ENCODE measurements around the gene WDR46.
A peak's percentile ranks its signal among the peaks of the same experiment; 100 is the strongest.

WDR46 gene

DNA sequence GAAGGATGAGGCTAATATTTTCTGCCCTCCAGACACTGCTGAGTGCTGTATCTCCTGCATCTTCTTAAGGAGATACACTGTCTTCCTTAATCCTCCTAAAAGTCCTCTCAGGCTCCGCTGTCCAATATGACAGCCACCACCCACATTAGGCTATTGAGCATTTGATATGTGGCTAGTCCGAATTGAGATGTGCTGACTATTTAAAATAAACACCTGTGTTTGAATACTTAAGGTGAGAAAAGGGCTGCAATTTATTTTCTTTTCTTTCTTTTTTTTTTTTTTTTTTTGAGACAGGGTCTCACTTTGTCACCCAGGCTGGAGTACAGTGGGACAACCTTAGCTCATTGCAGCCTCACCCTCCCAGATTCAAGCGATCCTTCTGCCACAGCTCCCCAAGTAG, 12.8 kb upstream of the WDR46 start:
- no peak for DNase-seq (ENCODE audit: low read depth)
- H3K4me3 ChIP-seq (ENCODE audit: control insufficient read depth, low read depth, low read length), result no peak overlapping the region
- TF ChIP-seq, protein P1, sequence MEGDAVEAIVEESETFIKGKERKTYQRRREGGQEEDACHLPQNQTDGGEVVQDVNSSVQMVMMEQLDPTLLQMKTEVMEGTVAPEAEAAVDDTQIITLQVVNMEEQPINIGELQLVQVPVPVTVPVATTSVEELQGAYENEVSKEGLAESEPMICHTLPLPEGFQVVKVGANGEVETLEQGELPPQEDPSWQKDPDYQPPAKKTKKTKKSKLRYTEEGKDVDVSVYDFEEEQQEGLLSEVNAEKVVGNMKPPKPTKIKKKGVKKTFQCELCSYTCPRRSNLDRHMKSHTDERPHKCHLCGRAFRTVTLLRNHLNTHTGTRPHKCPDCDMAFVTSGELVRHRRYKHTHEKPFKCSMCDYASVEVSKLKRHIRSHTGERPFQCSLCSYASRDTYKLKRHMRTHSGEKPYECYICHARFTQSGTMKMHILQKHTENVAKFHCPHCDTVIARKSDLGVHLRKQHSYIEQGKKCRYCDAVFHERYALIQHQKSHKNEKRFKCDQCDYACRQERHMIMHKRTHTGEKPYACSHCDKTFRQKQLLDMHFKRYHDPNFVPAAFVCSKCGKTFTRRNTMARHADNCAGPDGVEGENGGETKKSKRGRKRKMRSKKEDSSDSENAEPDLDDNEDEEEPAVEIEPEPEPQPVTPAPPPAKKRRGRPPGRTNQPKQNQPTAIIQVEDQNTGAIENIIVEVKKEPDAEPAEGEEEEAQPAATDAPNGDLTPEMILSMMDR (IDR thresholded peaks at IDR 0.05; ENCODE audit: control insufficient read depth, insufficient read depth, low read depth, low read length, missing control alignments), result no peak

DNA sequence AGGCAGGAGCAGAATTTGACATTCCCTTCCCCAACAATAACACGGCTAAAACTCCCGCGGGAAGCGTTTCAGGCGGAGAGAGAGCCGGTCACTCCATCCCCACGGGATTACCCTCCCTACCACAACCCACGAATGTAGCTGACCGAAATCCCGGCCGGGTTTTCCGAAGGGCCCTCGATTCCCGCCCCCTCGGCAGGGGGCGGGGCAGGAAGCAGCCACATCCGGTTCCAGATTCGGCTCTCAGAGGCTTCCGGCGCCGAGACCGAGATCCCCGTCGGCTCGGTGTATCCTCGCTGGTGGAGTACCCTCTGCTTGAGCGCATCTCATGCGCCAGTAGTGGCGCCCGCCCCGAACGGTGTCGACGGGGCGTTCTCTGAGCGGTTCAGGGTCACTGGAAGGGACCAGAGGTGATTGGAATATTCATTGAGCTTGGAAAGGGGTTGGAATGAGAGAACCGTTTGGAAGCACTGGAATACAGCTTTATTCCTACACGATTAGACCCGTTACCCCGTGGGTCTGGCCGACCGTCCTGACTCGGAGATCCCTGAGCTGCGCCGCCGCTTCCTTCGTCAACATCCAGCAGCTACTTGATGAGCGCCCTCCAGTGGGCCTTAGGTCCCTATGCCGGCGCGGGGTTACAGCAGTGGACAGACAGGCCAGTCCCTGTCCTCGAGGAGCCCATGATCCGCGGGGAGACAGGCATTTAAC, 10.4 kb upstream of the WDR46 start:
- DNase-seq (ENCODE audit: low read depth), result peak; percentile 62
- peak overlapping the region; percentile 77 for H3K4me3 ChIP-seq (ENCODE audit: control insufficient read depth, low read depth, low read length)
- TF ChIP-seq, protein P1 (IDR thresholded peaks at IDR 0.05; ENCODE audit: control insufficient read depth, insufficient read depth, low read depth, low read length, missing control alignments), result peak; percentile 84

DNA sequence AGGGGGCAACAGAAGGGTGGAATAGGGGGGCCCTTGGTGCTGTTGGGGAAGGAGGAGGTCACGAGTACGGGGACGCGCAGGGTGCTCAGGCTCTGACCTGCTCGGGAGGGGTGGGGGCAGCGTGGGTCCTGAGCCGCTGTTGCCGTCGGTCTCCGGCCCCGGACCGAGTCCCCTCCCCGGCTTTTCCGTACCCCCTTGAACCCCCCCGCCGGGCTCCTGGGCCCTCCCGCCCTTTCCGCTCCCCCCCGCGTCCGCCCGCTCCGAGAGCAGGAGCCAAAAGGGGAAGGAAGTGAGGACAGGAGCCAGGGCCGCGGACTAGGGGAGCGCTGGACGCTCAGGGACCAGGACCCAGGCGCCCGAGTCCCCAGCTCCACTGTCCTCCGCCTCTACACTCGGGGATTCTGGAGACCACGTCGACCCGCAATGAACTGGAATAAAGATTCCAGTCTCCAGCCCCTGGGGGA, 9.8 kb upstream of the WDR46 start, which contains the start of gene RGL2:
RGL2 (minus strand) TSS at position 170 of the 464 bp plus-strand sequence. CDS start 332 bp downstream, outside the sequence.
- peak within 1 kb of the TSS; percentile 77 for H3K4me3 ChIP-seq (ENCODE audit: control insufficient read depth, low read depth, low read length)
- no peak for DNase-seq (ENCODE audit: low read depth)
- TF ChIP-seq, protein P1 (IDR thresholded peaks at IDR 0.05; ENCODE audit: control insufficient read depth, insufficient read depth, low read depth, low read length, missing control alignments), result no peak

DNA sequence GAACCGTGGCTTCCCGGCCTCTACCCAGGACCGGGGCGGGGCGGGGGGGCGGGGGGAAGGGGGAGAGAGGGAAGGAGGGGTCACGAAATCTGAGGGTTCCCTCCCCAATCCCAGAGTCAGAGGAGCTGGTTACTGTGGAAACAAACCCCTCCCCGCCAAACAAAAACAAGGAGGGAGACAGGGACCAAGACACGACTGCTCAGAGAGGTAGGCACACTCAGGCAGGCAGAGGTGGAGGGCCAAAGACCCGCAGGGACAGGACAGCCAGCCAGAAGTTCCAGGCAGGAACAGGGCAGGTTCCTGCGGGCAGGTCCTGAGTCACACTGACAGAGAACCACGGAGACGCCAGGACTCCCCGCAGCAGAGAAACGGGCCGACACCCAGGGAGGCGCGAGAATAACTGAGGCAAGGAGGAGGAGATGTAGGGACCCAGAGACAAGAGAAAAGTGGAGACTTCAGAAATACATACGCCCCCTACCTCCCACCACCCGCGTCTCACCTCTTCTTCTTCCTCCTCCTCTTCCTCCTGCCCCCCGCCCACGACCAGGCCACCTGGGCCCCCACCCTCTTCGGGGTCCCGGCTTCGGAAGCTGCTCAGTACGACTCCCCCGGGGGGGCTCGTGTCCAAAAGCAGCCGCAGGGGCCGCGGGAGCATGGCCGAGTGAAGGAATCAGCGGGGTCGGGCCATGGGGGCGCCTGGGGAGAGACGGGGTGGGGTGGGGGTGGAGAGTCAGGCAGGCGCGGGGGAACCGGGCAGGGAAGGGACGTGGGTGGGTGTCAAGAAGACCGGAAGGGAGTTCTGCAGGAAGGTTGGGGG, 9.1 kb upstream of the WDR46 start:
- TF ChIP-seq, protein P1 (IDR thresholded peaks at IDR 0.05; ENCODE audit: control insufficient read depth, insufficient read depth, low read depth, low read length, missing control alignments), result no peak
- H3K4me3 ChIP-seq (ENCODE audit: control insufficient read depth, low read depth, low read length), result peak overlapping the region; percentile 77
- no peak for DNase-seq (ENCODE audit: low read depth)

DNA sequence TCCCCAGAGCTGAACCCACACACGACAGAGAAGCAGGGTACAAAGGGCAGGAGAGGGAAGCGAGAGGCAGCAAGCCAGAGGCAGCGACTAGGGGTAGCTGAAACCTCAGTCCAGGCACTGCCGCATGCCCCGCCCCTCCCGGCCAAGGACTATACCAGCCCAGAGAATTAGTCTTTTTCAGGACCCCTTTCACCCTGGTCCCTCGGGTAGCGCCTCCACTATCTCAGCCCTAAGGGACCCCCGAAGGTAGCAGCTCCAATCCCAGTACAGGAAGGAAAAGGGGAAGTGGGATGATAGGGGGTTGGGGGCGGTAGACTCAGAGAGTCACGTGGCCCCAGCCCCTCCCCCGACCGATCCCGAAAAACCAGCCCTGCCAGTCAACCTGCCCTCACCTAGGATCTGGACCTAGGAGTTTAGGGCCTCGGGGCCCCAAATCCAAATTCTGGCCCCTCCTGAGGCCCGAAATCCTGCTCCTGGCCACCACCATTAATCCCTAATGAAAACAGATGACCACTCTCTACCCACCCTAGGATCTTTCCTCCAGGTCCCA, 8.4 kb upstream of the WDR46 start:
- peak overlapping the region; percentile 77 for H3K4me3 ChIP-seq (ENCODE audit: control insufficient read depth, low read depth, low read length)
- TF ChIP-seq, protein P1 (IDR thresholded peaks at IDR 0.05; ENCODE audit: control insufficient read depth, insufficient read depth, low read depth, low read length, missing control alignments), result no peak
- no peak for DNase-seq (ENCODE audit: low read depth)

DNA sequence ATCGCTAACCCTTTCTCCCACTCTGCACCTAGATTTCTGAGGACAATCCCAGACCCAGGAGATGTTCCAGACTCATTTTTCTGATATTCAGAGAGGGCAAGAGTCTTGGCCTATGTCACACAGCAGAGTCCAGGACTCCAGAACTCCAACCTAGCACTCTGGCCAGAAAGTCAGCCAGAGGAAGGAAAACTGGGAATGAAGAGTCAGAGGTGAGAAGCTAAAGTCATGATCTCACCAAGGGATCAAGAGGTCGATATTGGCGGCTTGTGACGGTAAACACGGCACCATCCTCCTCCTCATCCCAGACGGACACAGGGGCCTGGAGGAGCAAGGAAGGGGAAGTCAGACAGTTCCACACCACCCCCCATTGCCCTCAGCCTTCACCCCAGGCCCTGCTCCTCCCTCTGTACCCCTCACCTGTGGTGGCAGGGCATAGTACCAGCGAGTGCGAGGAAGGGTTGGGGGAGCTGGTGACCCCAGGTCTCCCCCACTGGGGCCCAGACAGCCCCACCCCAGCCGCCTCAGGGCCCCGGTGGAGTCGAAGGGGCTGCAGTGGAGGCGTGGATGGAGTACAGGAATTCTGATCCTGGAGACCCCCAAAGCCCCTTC, 7.9 kb upstream of the WDR46 start:
- H3K4me3 ChIP-seq (ENCODE audit: control insufficient read depth, low read depth, low read length), result peak overlapping the region; percentile 77
- DNase-seq (ENCODE audit: low read depth), result no peak
- TF ChIP-seq, protein P1 (IDR thresholded peaks at IDR 0.05; ENCODE audit: control insufficient read depth, insufficient read depth, low read depth, low read length, missing control alignments), result no peak

Data from AG09309 (cell line).